Fibroblast of mammary gland (primary cell): ENCODE data around the gene SEPTIN2.

ENCODE experiments used
- DNase-seq: peaks from one replicate; pipeline ENCODE4 v3.0.0-alpha.2; 2010; ENCODE audit warnings: low read depth
- H3K4me3 ChIP-seq: 2 replicates; pipeline ENCODE4 v1.5.1; 2011; ENCODE audit warnings: low read depth, mild to moderate bottlenecking, low read length, moderate library complexity; ENCODE audit not compliant: control insufficient read depth
- CTCF ChIP-seq: conservative IDR thresholded peaks from 2 replicates; pipeline ENCODE4 v1.5.1; 2011; ENCODE audit warnings: low read depth, low read length, inconsistent platforms; ENCODE audit not compliant: control insufficient read depth, insufficient read depth

The SEPTIN2 gene

GRCh38 chr2:241315879-241316631, at the start of gene SEPTIN2:
Gene SEPTIN2 (plus strand): TSS chr2:241315925. CDS start chr2:241324233, 8,308 bp downstream.
- peak; percentile 41 for DNase-seq
- H3K4me3 ChIP-seq: peak within 1 kb of the TSS; percentile 90
- TF ChIP-seq CTCF: no peak

GRCh38 chr2:241267249-241268067, 48.3 kb upstream of the SEPTIN2 start:
- no peak for DNase-seq
- no peak for TF ChIP-seq CTCF
- H3K4me3 ChIP-seq: no peak overlapping the region

GRCh38 chr2:241268306-241268705, 47.4 kb upstream of the SEPTIN2 start:
- DNase-seq: no peak
- no peak for TF ChIP-seq CTCF
- H3K4me3 ChIP-seq: no peak overlapping the region

- DNase-seq: peak; percentile 78
- TF ChIP-seq CTCF: peak; percentile 25
- no peak overlapping the region for H3K4me3 ChIP-seq
Observed at GRCh38 chr2:241268716-241269445, 46.8 kb upstream of the SEPTIN2 start.

GRCh38 chr2:241269707-241270520, 45.8 kb upstream of the SEPTIN2 start:
- no peak for DNase-seq
- peak overlapping the region; percentile 88 for H3K4me3 ChIP-seq

More at GRCh38 chr2:241269707-241270520, 45.8 kb upstream of the SEPTIN2 start:
- no peak for TF ChIP-seq CTCF
